Astrocyte (in vitro differentiated cells and primary cell): ENCODE measurements around the gene FAM3B.

Experiments used
- CTCF ChIP-seq: IDR thresholded peaks from 2 replicates; pipeline ENCODE4 v1.5.1; 2011; ENCODE audit warnings: low read depth, mild to moderate bottlenecking, inconsistent platforms, low read length, moderate library complexity; ENCODE audit not compliant: insufficient read depth
- EZH2 ChIP-seq: IDR thresholded peaks from 2 replicates; pipeline ENCODE4 v1.6.1; 2012; ENCODE audit warnings: mild to moderate bottlenecking, low read length, inconsistent platforms; ENCODE audit not compliant: insufficient read depth

- no peak for TF ChIP-seq CTCF
- no peak for TF ChIP-seq EZH2
Measured at GRCh38 chr21:41369105-41369919, 52.7 kb downstream of the FAM3B start.
